HG03439 (cell line): ENCODE measurements around the gene KRTCAP3.
A peak's percentile ranks its signal among the peaks of the same experiment; 100 is the strongest.

Source experiments
- ATAC-seq: cut with Tn5 transposase; IDR thresholded peaks from one replicate; pipeline ENCODE4 v1.9.1; 2021; ENCODE audit warnings: mild to moderate bottlenecking, moderate library complexity; ENCODE audit not compliant: unreplicated experiment

KRTCAP3 gene

GRCh38 chr2:27435628-27436027, 6.6 kb upstream of the KRTCAP3 start:
- no peak for ATAC-seq

DNA sequence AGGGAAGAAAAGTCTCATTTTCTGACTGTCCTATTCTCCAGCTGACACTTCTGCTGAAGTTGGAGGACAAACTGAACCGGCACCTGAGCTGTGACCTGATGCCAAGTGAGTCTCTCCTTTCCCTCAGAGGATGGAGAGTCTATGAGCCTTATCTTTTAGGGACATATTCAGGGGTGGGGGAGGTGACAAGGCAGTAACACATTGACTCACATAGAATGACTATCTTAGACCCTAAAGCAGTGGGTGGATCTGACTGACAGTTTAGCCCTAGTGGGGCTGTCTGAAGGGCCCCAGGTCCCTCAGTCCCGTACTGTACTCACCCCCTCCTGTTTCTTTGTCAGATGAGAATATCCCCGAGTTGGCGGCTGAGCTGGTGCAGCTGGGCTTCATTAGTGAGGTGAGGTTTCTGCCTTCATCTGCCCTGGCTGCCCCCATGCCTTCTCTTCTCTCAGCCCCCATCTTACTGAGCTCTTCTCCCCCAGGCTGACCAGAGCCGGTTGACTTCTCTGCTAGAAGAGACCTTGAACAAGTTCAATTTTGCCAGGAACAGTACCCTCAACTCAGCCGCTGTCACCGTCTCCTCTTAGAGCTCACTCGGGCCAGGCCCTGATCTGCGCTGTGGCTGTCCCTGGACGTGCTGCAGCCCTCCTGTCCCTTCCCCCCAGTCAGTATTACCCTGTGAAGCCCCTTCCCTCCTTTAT, 805 bp upstream of the KRTCAP3 start:
- no peak for ATAC-seq

- no peak for ATAC-seq
Observed at GRCh38 chr2:27442920-27443282, 720 bp downstream of the KRTCAP3 start.

- ATAC-seq, result no peak
Observed at GRCh38 chr2:27445155-27445554, 3.0 kb downstream of the KRTCAP3 start.

- ATAC-seq, result no peak
Observed at GRCh38 chr2:27445615-27446014, 3.4 kb downstream of the KRTCAP3 start.

GRCh38 chr2:27446057-27446456, 3.9 kb downstream of the KRTCAP3 start:
- no peak for ATAC-seq

GRCh38 chr2:27448381-27448780, 6.2 kb downstream of the KRTCAP3 start:
- no peak for ATAC-seq

- no peak for ATAC-seq
Observed at GRCh38 chr2:27451095-27451494, 8.9 kb downstream of the KRTCAP3 start.

DNA sequence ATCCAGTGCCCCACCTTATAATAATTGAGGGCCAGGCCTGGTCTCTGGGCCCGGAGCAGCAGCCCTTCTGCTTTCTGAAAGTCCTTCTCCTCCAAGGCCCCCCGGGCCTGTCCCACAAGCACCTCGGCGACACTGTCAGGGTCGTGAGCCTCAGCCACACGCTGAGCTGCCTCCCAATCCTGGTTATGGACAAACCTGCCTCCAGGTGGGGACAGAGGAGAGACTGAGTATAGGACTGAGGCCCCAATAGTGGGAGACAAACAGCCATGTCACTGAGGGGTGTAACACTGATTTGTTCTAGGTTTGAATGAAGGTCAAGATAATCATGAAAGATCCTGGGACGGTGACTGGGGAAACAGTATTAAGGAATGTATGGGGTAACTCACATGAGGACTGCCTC, 11.8 kb downstream of the KRTCAP3 start:
- no peak for ATAC-seq

GRCh38 chr2:27461118-27461517, 18.9 kb downstream of the KRTCAP3 start:
- ATAC-seq, result no peak

GRCh38 chr2:27464443-27464842, 22.3 kb downstream of the KRTCAP3 start:
- ATAC-seq, result no peak

DNA sequence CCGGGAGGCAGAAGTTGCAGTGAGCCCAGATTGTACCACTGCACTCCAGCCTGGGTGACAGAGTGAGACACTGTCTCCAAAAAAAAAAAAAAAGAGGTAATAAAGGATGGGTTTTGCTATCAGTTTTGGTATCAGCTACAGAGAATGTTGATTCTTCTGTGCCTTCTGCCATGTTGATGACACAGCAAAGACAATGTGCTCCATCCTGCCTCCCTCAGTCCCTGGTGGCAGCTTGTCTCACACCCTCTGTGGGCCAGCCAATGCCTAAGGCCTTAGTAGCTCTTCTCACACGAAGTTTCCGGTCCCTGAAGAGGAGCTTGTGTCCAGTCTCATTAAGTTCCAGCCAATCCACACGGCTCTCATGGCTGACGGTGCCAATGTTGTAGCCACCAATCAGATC, 29.8 kb downstream of the KRTCAP3 start:
- no peak for ATAC-seq

DNA sequence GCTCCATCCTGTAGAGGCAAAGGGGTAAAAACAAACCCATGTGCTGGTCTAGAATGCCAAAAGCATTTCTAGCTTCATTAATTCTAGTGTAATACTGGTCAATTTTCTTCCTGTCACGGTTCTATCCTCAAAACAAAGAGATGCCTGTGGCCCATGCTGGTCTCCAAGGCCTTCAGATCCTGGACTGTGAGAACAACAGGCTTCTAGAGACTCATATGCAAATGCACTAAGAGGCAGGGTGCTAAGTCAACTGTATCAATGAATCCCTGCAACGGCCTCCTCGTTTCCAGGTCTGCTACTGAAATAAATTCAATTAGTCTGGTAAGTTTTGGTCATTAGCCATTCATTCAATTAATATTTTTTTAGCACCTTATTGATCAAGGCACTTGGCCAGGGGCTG, 43.3 kb downstream of the KRTCAP3 start:
- ATAC-seq, result no peak

- ATAC-seq, result peak; percentile 7
Observed at GRCh38 chr2:27489118-27489497, 46.9 kb downstream of the KRTCAP3 start.

GRCh38 chr2:27489498-27490397, 47.6 kb downstream of the KRTCAP3 start, which contains the start of gene IFT172:
TSS of gene IFT172 (minus strand) at chr2:27489743. CDS start at chr2:27489653, 90 bp downstream.
- ATAC-seq, result peak; percentile 93

DNA sequence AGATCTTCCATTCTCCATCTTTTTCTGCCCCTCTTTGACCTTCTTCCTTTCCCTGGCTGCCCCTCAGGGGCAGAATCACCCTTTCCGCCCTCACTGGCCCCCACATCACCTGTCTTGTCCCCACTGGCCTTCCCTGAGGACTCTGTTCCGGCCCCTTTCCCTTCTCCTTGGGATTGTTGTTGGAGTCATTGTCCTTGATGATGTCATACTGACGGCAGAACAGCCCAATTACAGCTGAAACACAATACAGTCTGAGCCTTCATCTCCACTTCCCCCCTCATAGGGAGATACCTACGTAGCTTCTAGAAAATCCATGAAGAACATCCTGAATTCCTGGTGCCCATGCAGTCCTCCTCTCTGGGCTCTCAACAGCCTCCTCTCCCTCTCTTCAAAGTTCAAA, 50.4 kb downstream of the KRTCAP3 start:
- no peak for ATAC-seq

GRCh38 chr2:27493948-27494283, 51.7 kb downstream of the KRTCAP3 start:
- ATAC-seq, result no peak
